GF-D8 (cell line): ENCODE results near the gene TMEM86A.

ENCODE experiments used
- DNase-seq: peaks from one replicate; lab custom pipeline; 2025; lab: John Stamatoyannopoulos, UW

Gene TMEM86A

DNA sequence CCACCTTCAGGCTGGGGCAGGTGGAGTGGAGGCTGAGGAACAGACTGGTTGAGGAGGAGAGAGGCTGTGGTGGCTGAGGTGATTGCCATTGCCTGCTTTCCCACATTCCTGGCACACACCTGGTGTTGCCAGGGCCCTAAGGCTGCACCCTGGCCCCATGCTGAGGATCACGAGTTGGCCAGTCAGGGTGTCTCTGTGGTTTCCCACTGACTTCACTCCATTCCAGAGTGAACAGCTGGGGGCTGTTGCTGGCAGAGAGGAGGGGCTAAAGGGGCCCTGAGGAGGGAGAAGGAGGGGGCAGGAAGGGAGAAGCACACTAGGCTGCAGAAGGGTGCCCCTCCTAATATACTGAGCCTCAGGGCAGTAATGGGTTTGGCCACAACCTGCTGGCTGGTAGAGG is 1.8 kb downstream of the TMEM86A start:
- DNase-seq, result no peak

DNA sequence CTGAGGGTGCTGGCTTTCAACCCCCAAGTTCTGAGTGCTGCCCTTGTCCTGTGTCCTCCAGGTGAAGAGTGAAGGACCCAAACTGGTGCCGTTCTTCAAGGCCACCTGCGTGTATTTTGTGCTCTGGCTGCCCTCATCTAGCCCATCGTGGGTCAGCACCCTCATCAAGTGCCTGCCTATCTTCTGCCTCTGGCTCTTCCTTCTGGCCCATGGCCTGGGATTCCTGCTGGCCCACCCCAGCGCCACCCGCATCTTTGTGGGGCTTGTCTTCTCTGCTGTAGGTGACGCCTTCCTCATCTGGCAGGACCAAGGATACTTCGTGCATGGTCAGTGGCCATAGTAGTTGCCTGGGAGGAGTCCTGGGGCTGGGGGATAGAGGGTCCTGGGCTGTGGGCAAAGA is 2.3 kb downstream of the TMEM86A start:
- no peak for DNase-seq

DNA sequence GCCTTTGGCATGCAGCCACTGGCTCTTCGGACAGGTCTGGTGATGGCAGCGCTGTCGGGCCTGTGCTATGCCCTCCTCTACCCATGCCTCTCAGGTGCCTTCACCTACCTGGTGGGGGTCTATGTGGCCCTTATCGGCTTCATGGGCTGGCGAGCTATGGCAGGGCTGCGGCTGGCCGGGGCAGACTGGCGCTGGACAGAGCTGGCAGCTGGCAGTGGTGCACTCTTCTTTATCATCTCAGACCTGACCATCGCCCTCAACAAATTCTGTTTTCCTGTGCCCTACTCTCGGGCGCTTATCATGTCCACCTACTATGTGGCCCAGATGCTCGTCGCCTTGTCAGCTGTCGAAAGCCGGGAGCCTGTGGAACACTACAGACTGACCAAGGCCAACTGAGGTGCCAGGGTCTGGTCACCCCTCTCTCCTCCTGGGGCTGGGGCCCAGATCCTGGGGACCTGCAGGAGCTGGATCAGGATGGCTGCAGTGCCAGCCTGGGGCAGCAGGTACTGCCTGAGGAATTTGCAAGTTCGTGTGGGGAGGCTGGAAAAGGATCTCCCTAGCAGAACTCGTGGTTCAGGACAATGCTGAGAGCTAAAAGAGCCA is 3.1 kb downstream of the TMEM86A start:
- no peak for DNase-seq

DNA sequence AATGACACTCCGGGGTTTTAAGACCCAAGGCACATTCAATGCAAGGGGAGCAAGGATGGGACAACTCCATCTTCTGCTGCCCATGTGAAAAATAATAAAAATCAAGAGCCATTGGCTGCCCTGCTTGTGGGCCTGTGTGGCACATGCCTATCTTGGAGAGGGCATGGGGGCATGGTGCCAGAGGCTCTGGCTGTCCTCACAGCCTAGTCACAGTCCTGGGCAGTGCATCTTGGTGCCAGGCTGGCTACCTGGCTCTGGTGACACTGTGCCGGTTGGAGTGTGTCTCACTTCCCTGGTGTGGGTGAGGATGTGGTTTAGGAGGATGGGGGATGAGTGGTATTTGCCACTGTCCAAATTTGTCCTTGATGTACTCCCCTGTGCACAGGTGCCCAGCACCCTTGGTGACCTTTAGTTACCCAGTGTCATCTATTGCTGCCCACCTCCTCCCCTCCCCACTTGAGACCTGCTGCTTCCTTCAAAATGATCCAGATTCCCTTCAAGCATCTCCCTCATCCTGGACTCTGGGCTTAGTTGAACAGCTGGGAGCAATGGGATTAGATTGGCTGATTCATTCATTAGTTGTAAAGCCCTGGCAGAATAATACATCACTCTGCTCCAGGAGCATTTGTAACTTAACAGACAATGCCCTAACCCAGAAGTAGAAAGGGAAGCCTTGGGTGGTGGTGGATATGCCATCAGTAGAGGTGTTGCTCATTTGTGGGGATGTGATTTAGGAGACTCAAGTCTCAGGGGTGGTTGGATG is 4.6 kb downstream of the TMEM86A start:
- DNase-seq, result no peak

DNA sequence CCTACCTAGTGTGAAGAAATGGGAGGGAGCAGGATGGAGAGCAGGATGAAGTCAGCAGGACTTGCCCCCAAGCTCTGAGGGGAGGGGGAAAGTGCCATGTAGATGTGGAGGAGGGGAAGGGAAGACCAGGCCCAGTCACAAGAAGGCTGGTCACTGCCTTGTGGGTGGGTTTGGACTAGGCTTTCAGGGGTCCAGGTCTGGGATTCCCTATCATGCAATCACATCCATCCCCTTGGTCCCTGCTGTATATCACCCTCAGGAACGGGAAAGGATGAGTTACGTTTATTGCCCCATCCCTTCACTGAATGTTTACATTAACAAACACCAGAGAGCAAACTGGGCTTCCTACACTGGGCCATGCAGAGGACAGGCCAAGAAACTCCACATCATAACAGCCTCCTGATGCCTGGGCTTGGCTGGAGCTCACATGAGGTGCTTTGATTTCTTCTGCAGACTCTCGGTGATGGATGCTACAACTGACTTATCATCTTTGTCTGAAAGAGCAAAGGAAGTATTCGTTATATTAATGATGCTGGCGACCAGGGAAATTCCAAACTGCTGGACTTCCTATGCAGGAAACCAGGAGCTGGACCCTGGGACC is 5.6 kb downstream of the TMEM86A start:
- no peak for DNase-seq

DNA sequence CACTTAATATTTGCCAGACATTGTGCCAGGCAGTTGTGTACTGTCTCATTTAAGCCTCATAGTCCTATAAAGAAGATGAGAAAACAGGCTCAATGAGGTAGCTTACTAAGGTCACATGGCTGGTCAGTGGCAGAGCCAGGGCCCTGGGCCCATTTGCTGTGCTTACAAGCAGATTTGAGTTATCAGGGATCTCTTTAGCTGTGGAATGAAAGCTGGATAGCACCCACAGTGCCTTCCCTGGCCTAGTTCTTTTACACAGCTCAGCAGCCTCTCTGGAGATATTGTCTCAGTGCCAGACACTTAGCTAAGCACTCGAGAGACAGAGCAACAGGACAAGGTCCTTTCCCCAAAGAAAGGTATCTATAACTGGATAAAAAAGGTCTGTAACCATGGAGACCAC is 6.1 kb downstream of the TMEM86A start:
- no peak for DNase-seq

DNA sequence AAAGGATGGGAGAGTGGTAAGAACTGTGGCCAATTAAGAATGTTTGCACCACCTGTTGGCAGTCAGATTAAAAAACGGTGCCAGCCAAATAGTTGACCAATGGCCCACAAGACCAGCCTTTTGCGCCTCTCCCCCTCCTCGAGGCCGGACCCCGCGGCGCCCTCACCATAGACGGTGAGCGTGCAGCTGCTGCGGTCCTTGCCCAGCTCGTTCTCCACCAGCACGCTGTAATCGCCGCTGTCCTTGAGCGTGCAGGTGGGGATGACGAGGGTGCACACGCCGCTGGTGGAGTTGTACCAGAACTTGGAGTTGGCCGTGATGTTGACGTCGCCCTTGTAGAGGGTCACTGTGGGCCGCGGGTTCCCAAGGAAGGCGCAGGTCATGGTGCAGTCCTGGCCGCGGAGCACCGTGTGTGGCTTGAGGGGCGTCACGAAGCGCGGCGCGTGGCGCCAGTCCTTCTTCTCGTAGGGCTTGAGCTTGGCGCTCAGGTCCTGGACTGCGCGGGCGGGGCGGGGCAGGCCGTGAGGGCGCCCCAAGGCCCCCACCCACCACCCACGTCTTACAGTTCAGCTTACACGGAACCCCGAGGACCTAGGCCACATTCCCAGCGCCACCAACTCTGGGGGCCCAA is 7.2 kb downstream of the TMEM86A start:
- no peak for DNase-seq

DNA sequence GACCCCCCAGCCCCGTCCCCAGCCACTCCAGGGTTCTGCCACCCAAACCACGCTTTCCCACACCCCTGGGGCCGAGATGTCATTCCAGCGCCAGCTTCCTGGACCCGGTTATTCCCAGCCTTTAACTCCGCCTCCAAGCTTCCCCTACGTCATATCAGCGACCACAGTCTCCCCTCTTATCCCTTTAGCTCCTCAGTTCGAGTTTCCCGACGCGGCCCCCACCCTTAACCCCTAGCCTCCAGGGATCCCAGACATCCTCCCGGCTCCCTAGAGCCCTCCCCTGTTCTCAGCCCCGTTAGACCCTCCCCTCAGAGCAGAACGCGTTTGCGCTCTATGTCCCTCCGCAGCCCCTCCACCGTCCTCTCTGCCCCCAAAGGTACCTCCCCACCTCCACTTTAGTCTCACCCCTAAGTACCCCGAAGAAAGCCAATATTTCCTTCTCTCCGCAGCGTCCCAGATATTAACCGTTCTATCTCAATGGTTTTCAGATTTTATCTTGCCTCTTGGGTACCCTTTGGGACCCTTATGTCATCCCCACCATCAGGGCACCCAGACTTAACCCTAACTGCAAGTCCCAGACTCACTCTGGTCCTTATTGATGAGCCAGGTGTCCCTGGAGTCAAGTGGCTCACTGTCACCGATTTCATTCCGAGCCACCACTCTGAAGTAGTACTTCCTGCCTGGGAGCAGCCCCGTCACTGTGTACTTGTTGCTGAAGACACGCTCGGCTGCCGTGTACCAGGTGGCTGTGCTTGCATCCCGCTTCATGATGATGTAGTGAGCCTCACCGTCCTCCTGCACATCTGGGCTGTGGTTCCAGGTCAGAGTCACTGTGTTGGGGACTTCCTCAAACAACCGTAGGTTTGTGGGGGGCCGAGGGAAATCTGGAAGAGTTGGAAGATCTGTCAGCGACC is 8.0 kb downstream of the TMEM86A start:
- no peak for DNase-seq

DNA sequence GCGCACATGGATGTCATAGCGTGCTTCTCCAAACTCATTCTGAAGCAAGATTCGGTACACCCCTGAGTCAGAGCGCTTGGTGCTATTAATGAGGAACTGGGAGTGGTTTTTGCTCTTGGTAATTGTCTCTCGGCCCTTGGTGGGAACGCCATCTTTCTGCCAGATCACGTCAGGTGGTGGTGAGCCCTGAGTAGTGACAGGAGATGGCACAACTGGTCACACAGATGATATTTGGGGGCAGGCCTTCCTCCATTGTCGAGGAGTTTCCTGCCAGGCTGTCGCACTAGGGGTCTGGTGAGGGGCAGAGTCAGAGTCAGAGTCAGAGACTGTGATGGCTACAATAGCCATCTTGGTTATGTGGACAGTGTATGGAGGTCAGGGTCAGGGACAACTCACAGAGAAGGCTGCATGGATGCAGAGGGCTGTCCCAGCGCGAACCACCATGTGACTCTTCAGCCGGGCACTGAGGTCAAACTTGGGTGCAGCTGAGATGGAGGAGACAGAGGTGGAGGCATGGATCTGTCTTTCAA is 9.3 kb downstream of the TMEM86A start:
- no peak for DNase-seq

DNA sequence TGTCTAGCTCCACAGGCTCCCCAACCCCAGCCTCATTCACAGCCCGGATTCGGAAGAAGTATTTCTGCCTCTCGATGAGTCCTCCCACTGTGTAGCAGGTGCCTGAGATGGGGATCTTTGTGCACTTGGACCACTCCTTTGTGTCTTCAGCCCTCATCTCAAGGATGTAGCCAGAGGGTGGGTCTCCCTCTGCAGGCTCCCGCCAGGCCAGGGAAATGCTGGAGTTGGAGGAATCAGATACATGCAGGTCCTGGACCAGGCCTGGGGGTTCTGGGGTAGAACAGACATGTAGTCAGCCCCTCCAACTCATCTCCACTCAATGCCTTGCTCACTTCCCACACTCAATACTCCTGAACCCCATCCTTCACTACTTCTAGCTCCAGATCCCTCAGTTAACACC is 10.8 kb downstream of the TMEM86A start:
- DNase-seq, result no peak

DNA sequence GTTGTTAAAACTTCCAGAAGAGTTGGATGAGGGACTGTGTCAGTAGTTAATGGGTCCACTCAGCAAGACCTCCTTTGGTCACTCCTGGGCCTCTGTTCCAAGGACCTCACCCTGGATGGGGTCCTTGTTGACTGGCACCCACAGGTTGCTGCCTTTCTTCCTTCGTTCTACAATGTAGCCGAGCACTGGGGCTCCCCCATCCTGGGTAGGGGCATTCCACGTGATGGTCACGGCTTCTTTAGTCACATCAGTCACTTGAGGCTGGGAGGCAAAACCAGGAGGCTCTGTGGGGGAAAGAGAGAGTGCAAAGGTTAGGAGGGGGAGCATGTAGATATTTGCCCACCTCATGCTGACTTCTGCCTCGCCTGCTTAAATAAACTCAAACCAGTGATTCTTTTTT is 12.0 kb downstream of the TMEM86A start:
- no peak for DNase-seq

DNA sequence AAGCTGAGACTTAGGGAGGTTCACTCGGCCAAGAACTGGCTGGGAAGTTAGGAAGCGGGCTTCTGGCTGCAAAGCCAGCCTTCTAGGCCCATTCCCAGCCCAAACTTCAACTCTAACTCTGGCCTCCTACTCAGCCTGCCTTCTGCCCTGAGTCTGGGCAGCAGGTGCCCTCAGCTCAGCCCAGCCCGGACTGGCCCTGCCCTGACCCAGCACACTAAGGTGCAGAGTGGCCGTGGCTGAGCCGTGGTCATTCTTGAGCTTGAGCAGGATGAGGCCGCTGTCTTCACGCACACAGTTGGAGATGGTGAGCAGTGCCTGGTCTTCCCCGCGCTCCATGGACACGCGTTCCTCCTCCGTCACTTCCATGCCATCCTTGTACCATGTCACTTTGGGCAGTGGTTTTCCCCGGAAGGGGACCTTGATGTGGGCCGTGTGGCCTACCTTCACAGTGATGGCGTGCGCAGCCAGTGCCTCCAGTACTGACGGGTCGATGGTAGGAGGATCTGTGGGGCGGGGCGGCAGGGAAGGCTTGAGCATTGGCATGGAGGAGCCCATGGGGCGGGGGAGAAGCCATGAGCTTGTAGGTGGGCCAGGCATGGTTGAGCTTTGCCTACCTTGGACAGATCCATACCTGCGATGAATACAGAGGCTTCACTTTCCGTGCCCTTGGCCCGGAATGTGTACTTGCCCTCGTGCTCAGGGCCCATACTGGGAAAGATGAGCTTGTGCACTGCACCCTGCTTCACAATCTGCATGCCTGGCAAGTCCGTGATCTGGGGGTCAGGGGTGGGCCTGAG is 15.3 kb downstream of the TMEM86A start:
- DNase-seq, result no peak

DNA sequence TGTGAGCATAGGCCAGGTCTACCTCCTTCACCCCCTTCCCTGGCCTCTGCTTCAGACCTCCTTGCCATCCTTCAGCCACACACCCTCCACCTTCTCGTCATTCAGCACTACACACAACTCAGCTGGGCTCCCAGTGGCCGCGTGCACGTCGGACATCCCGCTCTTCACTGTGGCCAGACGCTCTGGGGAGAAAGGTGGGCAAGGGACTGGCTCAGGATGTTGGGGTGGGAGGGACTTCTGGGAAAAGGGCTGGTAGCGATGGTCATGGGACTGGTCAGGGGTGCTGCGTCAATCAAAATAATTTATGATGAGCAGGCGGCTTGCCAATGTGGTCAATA is 15.8 kb downstream of the TMEM86A start:
- no peak for DNase-seq

DNA sequence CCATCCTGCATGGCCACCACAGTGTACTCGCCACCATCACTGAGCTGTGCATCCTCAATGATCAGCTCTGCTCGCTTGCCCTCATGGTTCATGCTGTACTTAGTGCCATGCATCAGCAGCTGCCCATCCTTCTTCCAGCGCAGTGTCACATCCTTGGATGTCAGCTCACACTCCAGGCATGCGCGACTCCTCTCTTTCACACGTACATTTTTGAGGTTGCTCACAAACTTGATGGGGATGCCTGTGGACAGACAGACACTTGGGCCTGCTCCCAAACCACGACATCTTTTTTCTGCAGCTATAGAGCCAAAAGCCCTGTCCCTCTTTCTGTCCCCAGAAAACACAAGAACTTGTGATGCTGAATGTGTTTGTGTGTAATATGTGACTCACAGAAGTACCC is 16.9 kb downstream of the TMEM86A start:
- no peak for DNase-seq

DNA sequence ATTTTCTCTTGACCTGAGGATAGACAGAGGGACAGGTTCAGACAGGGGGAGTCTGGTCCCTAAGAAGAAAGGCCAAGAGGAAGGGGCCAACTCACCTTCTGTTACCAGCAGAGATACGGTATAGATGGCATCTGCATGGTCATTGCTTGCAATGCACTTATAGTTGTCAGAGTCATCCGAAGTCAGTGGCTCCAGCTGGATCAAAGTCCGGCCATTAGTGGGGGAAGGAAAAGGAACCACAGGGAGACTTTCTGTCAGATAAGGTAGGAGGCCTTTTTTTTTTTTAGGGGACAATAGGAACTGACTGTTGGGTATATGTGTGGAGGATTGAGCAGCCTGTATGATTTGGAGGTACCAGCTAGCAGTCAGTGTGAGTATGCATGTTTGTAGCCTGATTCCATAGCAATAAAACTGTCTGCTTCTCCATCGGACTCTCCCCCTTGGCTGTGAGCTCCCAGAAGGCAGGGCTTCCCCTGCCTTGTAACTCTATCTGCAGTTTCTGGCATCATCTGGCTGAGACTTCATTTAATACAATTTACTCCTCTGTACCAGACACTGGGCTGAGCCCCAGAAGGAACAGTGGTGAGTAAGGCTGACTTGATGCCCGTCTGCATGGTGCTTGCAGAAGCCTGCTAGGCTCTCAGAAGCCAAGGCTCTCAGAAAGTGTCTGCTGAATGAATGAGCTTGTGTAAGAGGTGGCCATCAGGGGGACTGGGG is 21.7 kb downstream of the TMEM86A start:
- no peak for DNase-seq

DNA sequence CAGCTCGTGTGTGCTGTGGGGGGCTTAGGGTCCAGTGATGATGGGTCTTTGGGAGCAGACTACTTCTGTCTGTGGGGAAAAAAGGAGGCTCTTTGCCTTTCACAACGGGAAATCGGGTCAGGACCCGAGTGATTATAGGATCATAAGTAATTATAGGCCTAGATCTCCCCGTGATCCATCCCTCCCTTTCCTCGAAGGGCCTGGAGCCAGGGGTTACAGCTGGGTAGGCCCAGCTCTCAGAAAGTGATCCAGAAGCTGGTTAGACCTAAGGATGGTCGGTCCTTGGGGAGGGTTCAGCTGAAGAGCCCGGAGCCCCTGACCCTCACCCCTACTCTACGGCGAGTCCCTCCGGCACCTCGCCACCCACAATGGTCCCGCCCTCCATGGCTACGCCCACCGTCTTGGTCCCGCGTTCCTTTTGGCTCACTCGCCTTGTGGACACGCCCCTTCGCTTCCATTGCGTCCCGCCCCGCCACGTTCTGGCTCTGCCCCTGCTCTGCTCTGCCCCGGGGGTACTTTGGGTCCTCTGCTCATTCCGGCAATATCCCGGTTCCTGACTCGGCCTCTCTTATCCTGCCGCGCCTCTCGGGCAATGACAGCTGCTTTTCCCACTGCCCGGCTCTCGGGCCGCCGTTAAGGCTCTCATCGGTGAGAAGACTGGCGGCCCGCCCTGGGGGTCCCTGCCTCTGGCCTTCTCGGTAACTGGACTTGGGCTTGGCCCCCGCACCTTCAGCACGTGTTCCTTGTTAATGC is 22.4 kb downstream of the TMEM86A start:
- no peak for DNase-seq

DNA sequence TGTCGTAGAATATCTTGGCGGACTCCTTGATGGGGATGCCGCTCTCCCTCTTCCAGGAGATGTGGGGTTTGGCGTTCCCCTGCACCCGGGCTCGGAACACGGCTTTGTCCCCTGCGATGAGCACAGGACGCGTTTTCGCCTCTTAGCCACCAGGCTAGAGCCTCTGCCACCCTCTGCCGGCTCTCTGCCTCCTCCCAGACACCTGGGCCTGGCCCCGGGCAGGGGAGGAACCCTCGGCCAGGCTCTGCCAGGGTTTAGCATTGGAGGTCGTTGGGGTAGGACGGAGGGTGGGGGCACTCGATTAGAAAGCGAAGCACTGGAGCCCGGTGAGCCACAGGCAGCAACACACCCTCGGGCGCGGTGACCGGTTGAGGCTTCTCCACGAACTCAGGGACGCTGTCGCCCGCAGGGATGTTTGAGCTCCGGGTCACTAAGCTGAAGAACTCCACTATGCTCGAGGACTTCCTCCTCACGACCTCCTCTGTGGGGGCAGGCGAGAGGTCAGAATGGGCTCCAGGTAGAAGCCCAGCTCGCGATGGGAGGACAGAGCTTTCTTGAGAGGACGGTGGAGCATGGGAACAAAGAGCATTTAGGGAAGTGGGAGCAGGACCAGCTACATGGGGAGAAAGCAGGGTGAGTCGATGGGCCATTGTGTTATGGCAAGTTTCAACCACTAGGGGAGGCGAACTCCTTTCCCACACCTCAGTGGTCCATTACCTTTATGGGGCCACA is 23.1 kb downstream of the TMEM86A start:
- DNase-seq, result no peak

DNA sequence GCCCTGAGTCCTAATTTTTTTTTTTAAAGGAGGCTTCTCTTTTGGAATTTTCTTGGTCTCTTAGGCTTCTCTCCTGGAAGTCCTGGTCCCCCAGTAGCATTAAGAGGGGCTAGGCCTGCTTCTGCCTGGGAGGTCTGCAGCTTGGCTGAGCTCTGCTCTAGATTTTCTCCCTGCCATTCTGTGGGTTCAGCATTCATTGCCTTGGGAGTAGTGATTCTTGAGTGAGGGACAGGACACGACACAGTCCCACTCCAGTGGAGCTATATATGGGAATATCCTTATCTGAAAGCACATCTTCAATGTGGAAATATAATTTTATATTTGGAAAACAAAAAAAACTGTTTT is 23.7 kb downstream of the TMEM86A start:
- no peak for DNase-seq

DNA sequence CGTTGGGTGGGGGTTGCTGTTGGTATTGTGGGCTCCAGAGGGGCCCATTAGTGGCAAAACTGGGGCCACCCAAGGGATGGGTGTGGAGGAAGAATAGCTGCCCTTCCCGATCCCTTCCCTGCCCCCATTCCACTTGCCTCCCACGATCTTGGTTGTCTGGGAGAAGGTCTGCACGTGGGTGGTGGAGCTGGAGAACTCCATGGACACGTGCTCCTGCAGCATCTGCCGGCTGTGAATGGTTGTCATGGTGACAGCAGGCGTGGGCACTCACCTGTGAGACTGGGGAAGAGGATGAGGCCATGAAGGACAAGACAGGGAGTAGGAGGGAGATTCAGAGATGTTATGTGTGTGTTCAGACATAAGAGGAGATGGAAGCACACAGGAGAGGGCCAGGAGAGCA is 25.4 kb downstream of the TMEM86A start:
- no peak for DNase-seq
